Gastrocnemius medialis (tissue), 4 donors: Measurements from ENCODE around the gene ADGRV1. TPM values are rescaled to one million over a fixed set of nuclear protein-coding genes. Genes with fewer than 3 reads are reported as not detected.
"Not testable (repeated sequence)": the region's sequence is repeated elsewhere in the genome, so short reads cannot be mapped to it uniquely, and the experiment has no call there.

Source experiments
- ATAC-seq, 2 donors: fragments of 150-250 bp; one replicate each; pipeline ENCODE4 v1.9.1; 2016
- DNase-seq, 2 donors: peaks; one replicate each; pipeline ENCODE4 v3.0.0-alpha.2; 2019
- H3K27ac ChIP-seq, 4 donors: fragments of 200-600 bp; sonication (generic); 1 replicate in 1 of 4; 2 replicates in 3 of 4; pipeline ENCODE4 v1.5.1; 2016 to 2018; ENCODE audit warnings: mild to moderate bottlenecking in 2 of 4, moderate library complexity in 1 of 4
- H3K27me3 ChIP-seq, 3 donors: fragments of 200-600 bp; sonication (generic) in 2 of 3; 1 replicate in 1 of 3; 2 replicates in 2 of 3; pipeline versions ENCODE4 v1.5.1 to v1.6.0; 2016 to 2019; ENCODE audit warnings: mild to moderate bottlenecking in 1 of 3, moderate library complexity in 1 of 3
- H3K36me3 ChIP-seq, 2 donors: fragments of 200-600 bp; sonication (generic) in 1 of 2; one replicate each; pipeline ENCODE4 v1.5.1; 2017 to 2018
- H3K4me1 ChIP-seq, 2 donors: fragments of 200-600 bp; sonication (generic) in 1 of 2; one replicate each; pipeline ENCODE4 v1.5.1; 2016 to 2017; ENCODE audit warnings: mild to moderate bottlenecking in 2 of 2
- H3K4me3 ChIP-seq, 4 donors: fragments of 200-600 bp; sonication (generic) in 3 of 4; 1 replicate in 1 of 4; 2 replicates in 3 of 4; pipeline ENCODE4 v1.5.1; 2016 to 2019; ENCODE audit warnings: mild to moderate bottlenecking in 2 of 4
- H3K9me3 ChIP-seq, 3 donors: fragments of 200-600 bp; sonication (generic) in 2 of 3; 1 replicate in 1 of 3; 2 replicates in 2 of 3; pipeline ENCODE4 v1.5.1; 2016 to 2019
- CTCF ChIP-seq, 5 experiments: fragments of 450-650 bp in 3 of 5; fragments of 200-600 bp in 2 of 5; sonication (generic) in 2 of 5; IDR thresholded peaks in 4 of 5; conservative IDR thresholded peaks in 1 of 5; 1 replicate in 4 of 5; 2 replicates in 1 of 5; pipeline ENCODE4 v1.5.1; 2016 to 2019; ENCODE audit warnings: antibody characterized with exemption in 5 of 5, mild to moderate bottlenecking in 3 of 5, moderate library complexity in 3 of 5
- POLR2A ChIP-seq, 2 donors: fragments of 450-650 bp; IDR thresholded peaks; one replicate each; pipeline ENCODE4 v1.6.1; 2017; ENCODE audit warnings: antibody characterized with exemption in 2 of 2, mild to moderate bottlenecking in 2 of 2, moderate library complexity in 2 of 2
- in situ Hi-C, 4 donors: fragments of 200-750 bp; cut with MboI; loops; one replicate each; pipeline versions ENCODE4 v1.15.0 to v1.8.0; 2017; ENCODE audit warnings: low sequenced_read_pairs in 4 of 4
- intact Hi-C: fragments of 100-400 bp; cut with DNase I; formaldehyde crosslinking; loops from one replicate; pipeline ENCODE4 v1.15.1; 2023; ENCODE audit warnings: low total_unique reads
- total RNA-seq, 4 donors: library from RNA; depleted of rRNA; stranded (reverse); fragments of >200 nt; gene quantifications; one replicate each; pipeline versions ENCODE4 v1.1.0 to v1.2.3, GENCODE V29; 2016

ADGRV1 gene
- total RNA-seq, 4 donors from 2014 or later = 0.22 to 0.41 TPM; not detected in 2

- H3K9me3 ChIP-seq = no peaks in the 10 kb centered on the region
- H3K27ac ChIP-seq = no peak overlapping the region
- TF ChIP-seq CTCF (IDR thresholded peaks at IDR 0.05 in 4 of 5, conservative IDR thresholded peaks at IDR 0.05 in 1 of 5) (no peak), POLR2A (IDR thresholded peaks at IDR 0.05) (no peak)
- intact Hi-C loops (no loop called here), in situ Hi-C loops (no loop called here)
- DNase-seq (no peak), ATAC-seq (no peak)
- no peaks in the 10 kb centered on the region for H3K27me3 ChIP-seq
- H3K4me1 ChIP-seq = no peaks in the 10 kb centered on the region
- no peaks in the 10 kb centered on the region for H3K36me3 ChIP-seq
- no peak overlapping the region for H3K4me3 ChIP-seq
Measured at GRCh38 chr5:90581956-90582355, 23.4 kb downstream of the ADGRV1 start.

GRCh38 chr5:90585337-90585986, 26.9 kb downstream of the ADGRV1 start:
- in situ Hi-C loops (no loop called here), intact Hi-C loops (no loop called here)
- Histone ChIP-seq H3K27ac (no peak overlapping the region), H3K9me3 (no peaks in the 10 kb centered on the region), H3K27me3 (no peaks in the 10 kb centered on the region), H3K4me3 (no peak overlapping the region), H3K36me3 (no peaks in the 10 kb centered on the region), H3K4me1 (no peaks in the 10 kb centered on the region)
- ATAC-seq (no peak), DNase-seq (no peak)
- no peak for TF ChIP-seq CTCF (IDR thresholded peaks at IDR 0.05 in 4 of 5, conservative IDR thresholded peaks at IDR 0.05 in 1 of 5)
- no peak for TF ChIP-seq POLR2A (IDR thresholded peaks at IDR 0.05)

- intact Hi-C loops (no loop called here), in situ Hi-C loops (no loop called here)
- Histone ChIP-seq H3K36me3 (no peaks in the 10 kb centered on the region), H3K27me3 (no peaks in the 10 kb centered on the region), H3K9me3 (no peaks in the 10 kb centered on the region), H3K4me1 (no peaks in the 10 kb centered on the region), H3K27ac (no peak overlapping the region), H3K4me3 (no peak overlapping the region)
- ATAC-seq = no peak
- TF ChIP-seq CTCF (IDR thresholded peaks at IDR 0.05 in 4 of 5, conservative IDR thresholded peaks at IDR 0.05 in 1 of 5) = no peak
- TF ChIP-seq POLR2A (IDR thresholded peaks at IDR 0.05) = no peak
- DNase-seq = no peak
Measured at GRCh38 chr5:90586469-90586868, 27.9 kb downstream of the ADGRV1 start.

- ATAC-seq = no peak
- in situ Hi-C loops = no loop called here
- no peaks in the 10 kb centered on the region for H3K27me3 ChIP-seq
- DNase-seq = no peak
- no peak overlapping the region for H3K27ac ChIP-seq
- H3K4me1 ChIP-seq = no peaks in the 10 kb centered on the region
- H3K4me3 ChIP-seq = no peak overlapping the region
- intact Hi-C loops = no loop called here
- no peaks in the 10 kb centered on the region for H3K9me3 ChIP-seq
- TF ChIP-seq POLR2A (IDR thresholded peaks at IDR 0.05) = no peak
- TF ChIP-seq CTCF (IDR thresholded peaks at IDR 0.05 in 4 of 5, conservative IDR thresholded peaks at IDR 0.05 in 1 of 5) = no peak
- H3K36me3 ChIP-seq = no peaks in the 10 kb centered on the region
Measured at GRCh38 chr5:90590170-90590569, 31.6 kb downstream of the ADGRV1 start.

GRCh38 chr5:90593083-90593482, 34.5 kb downstream of the ADGRV1 start:
- DNase-seq, intact Hi-C loops, H3K9me3 ChIP-seq, ATAC-seq, H3K27me3 ChIP-seq, H3K36me3 ChIP-seq, in situ Hi-C loops, H3K4me3 ChIP-seq, H3K4me1 ChIP-seq, H3K27ac ChIP-seq: not testable (repeated sequence)

GRCh38 chr5:90595766-90596165, 37.2 kb downstream of the ADGRV1 start:
- ATAC-seq, H3K36me3 ChIP-seq, H3K4me1 ChIP-seq, in situ Hi-C loops, DNase-seq, H3K9me3 ChIP-seq, H3K27ac ChIP-seq, intact Hi-C loops, H3K27me3 ChIP-seq, H3K4me3 ChIP-seq: not testable (repeated sequence)
